H9 (cell line): ENCODE results near the gene GPATCH2. TPM values are rescaled to one million over a fixed set of nuclear protein-coding genes. Genes with fewer than 3 reads are reported as not detected.

ENCODE experiments used
- DNase-seq: peaks from one replicate; pipeline ENCODE4 v3.0.0-alpha.2; 2017
- H2AFZ ChIP-seq: one replicate; pipeline ENCODE4 v1.6.1; 2013; ENCODE audit warnings: mild to moderate bottlenecking, low read length, control low read depth, moderate library complexity
- H2AK5ac ChIP-seq: 2 replicates; pipeline ENCODE4 v1.6.1; 2013; ENCODE audit warnings: low read length, control low read depth, mixed read lengths; ENCODE audit not compliant: insufficient read length
- H2BK120ac ChIP-seq: one replicate; pipeline ENCODE4 v1.6.1; 2013; ENCODE audit warnings: low read depth, mild to moderate bottlenecking, low read length, control low read depth, inconsistent platforms; ENCODE audit not compliant: poor library complexity, severe bottlenecking
- H2BK12ac ChIP-seq: 2 replicates; pipeline ENCODE4 v1.6.1; 2013; ENCODE audit warnings: low read length, control low read depth, mixed read lengths, low read depth; ENCODE audit not compliant: insufficient read length
- H2BK15ac ChIP-seq: 2 replicates; pipeline ENCODE4 v1.6.1; 2013; ENCODE audit warnings: low read depth, low read length, control low read depth
- H2BK20ac ChIP-seq: one replicate; pipeline ENCODE4 v1.6.1; 2013; ENCODE audit warnings: low read depth, mild to moderate bottlenecking, low read length, control low read depth, inconsistent platforms; ENCODE audit not compliant: poor library complexity, severe bottlenecking
- H2BK5ac ChIP-seq: 2 replicates; pipeline ENCODE4 v1.6.1; 2013; ENCODE audit warnings: low read length, control low read depth, mixed read lengths; ENCODE audit not compliant: insufficient read length
- H3K14ac ChIP-seq: 2 replicates; pipeline ENCODE4 v1.6.1; 2013; ENCODE audit warnings: low read length, control low read depth; ENCODE audit not compliant: insufficient read depth
- H3K18ac ChIP-seq: 2 replicates; pipeline ENCODE4 v1.6.1; 2013; ENCODE audit warnings: low read depth, mild to moderate bottlenecking, mixed read lengths, low read length, control low read depth; ENCODE audit not compliant: insufficient read length
- H3K23ac ChIP-seq: 2 replicates; pipeline ENCODE4 v1.6.1; 2013; ENCODE audit warnings: low read length, control low read depth, mixed read lengths, low read depth; ENCODE audit not compliant: insufficient read length
- H3K23me2 ChIP-seq: 2 replicates; pipeline ENCODE4 v1.6.1; 2013; ENCODE audit warnings: low read depth, mild to moderate bottlenecking, mixed read lengths, low read length, control low read depth; ENCODE audit not compliant: insufficient read length, poor library complexity, severe bottlenecking
- H3K27ac ChIP-seq: 2 replicates; pipeline ENCODE4 v1.5.1; 2013; ENCODE audit warnings: low read length, control low read depth, mixed read lengths, low read depth; ENCODE audit not compliant: insufficient read length
- H3K27me3 ChIP-seq: 2 replicates; pipeline ENCODE4 v1.6.1; 2013; ENCODE audit warnings: low read length, control low read depth, inconsistent platforms; ENCODE audit not compliant: insufficient read depth
- H3K4ac ChIP-seq: 2 replicates; pipeline ENCODE4 v1.6.1; 2013; ENCODE audit warnings: low read depth, mild to moderate bottlenecking, control low read depth, inconsistent platforms, low read length, moderate library complexity
- H3K4me1 ChIP-seq: 2 replicates; pipeline ENCODE4 v1.6.1; 2013; ENCODE audit warnings: low read length, control low read depth, inconsistent platforms; ENCODE audit not compliant: insufficient read depth
- H3K4me2 ChIP-seq: 2 replicates; pipeline ENCODE4 v1.6.1; 2013; ENCODE audit warnings: low read length, control low read depth, mixed read lengths; ENCODE audit not compliant: insufficient read length, insufficient read depth
- H3K56ac ChIP-seq: 2 replicates; pipeline ENCODE4 v1.6.1; 2013; ENCODE audit warnings: low read depth, mild to moderate bottlenecking, mixed read lengths, low read length, control low read depth; ENCODE audit not compliant: insufficient read length
- H3K79me1 ChIP-seq: 2 replicates; pipeline ENCODE4 v1.6.1; 2013; ENCODE audit warnings: low read depth, mild to moderate bottlenecking, moderate library complexity, low read length, control low read depth, inconsistent platforms; ENCODE audit not compliant: insufficient read depth, poor library complexity, severe bottlenecking
- H3K79me2 ChIP-seq: 2 replicates; pipeline ENCODE4 v1.6.1; 2013; ENCODE audit warnings: low read length, control low read depth, inconsistent platforms; ENCODE audit not compliant: insufficient read depth
- H3K9ac ChIP-seq: 2 replicates; pipeline ENCODE4 v1.6.1; 2013; ENCODE audit warnings: low read length, control low read depth, mixed read lengths; ENCODE audit not compliant: insufficient read length; ENCODE audit errors: extremely low read depth
- H3K9me3 ChIP-seq: one replicate; pipeline ENCODE4 v1.6.1; 2013; ENCODE audit warnings: low read depth, low read length, inconsistent platforms; ENCODE audit not compliant: control insufficient read depth
- H3T11ph ChIP-seq: one replicate; pipeline ENCODE4 v1.6.1; 2013; ENCODE audit warnings: mild to moderate bottlenecking, low read length, control low read depth, inconsistent platforms
- H4K20me1 ChIP-seq: one replicate; pipeline ENCODE4 v1.6.1; 2013; ENCODE audit not compliant: control insufficient read depth, insufficient read length, insufficient read depth
- H4K5ac ChIP-seq: 2 replicates; pipeline ENCODE4 v1.6.1; 2013; ENCODE audit warnings: low read depth, mild to moderate bottlenecking, mixed read lengths, low read length, control low read depth; ENCODE audit not compliant: insufficient read length
- H4K8ac ChIP-seq: replicated peaks from 2 replicates; pipeline ENCODE4 v1.6.1; 2013; ENCODE audit warnings: low read length, control low read depth, mixed read lengths, low read depth; ENCODE audit not compliant: insufficient read length
- H4K91ac ChIP-seq: 2 replicates; pipeline ENCODE4 v1.6.1; 2013; ENCODE audit warnings: low read depth, mild to moderate bottlenecking, moderate library complexity, mixed read lengths, low read length, control low read depth; ENCODE audit not compliant: insufficient read length
- H3K27ac Mint-ChIP-seq, 3 experiments: 2 replicates in 2 of 3; 3 replicates in 1 of 3; pipeline ENCODE4 v1.8.0; 2020 to 2021; ENCODE audit warnings: mixed read lengths in 3 of 3, mild to moderate bottlenecking in 1 of 3, moderate library complexity in 1 of 3
- H3K27me3 Mint-ChIP-seq: 2 replicates; pipeline ENCODE4 v1.8.0; 2021; ENCODE audit warnings: low read depth, mild to moderate bottlenecking, moderate library complexity, mixed read lengths
- H3K36me3 Mint-ChIP-seq, 3 experiments: 2 replicates in 2 of 3; 3 replicates in 1 of 3; pipeline ENCODE4 v1.8.0; 2020 to 2021; ENCODE audit warnings: low read depth in 3 of 3, mixed read lengths in 3 of 3; ENCODE audit not compliant: insufficient read depth in 1 of 3
- H3K4me1 Mint-ChIP-seq, 2 experiments: 2 replicates each; pipeline ENCODE4 v1.8.0; 2020; ENCODE audit warnings: mixed read lengths in 2 of 2
- H3K4me3 Mint-ChIP-seq, 2 experiments: 2 replicates in 1 of 2; 3 replicates in 1 of 2; pipeline ENCODE4 v1.8.0; 2020 to 2021; ENCODE audit warnings: mild to moderate bottlenecking in 2 of 2, mixed read lengths in 2 of 2, moderate library complexity in 1 of 2
- H3K9me3 Mint-ChIP-seq, 2 experiments: 2 replicates in 1 of 2; 3 replicates in 1 of 2; pipeline ENCODE4 v1.8.0; 2020; ENCODE audit warnings: mild to moderate bottlenecking in 2 of 2, mixed read lengths in 2 of 2, moderate library complexity in 1 of 2
- WGBS: extraction: QIAGEN DNeasy Blood & Tissue Kit; methylation state at CpG from one replicate; pipeline ENCODE4 v1.1.7; 2013; ENCODE audit warnings: missing lambda C conversion rate, low lambda C conversion rate, mixed read lengths; ENCODE audit not compliant: insufficient read length; ENCODE audit errors: extremely low coverage; 5-methylcytosine and 5-hydroxymethylcytosine counted together
- total RNA-seq: library from RNA; stranded (reverse); gene quantifications from 2 replicates; pipeline ENCODE4 v1.2.1, GENCODE V29; 2021
- TF ChIP-seq, protein P1 (sequence below): fragments of 200-600 bp; sonication (generic); conservative IDR thresholded peaks from 3 replicates; pipeline ENCODE4 v1.8.0; 2021; ENCODE audit warnings: antibody characterized with exemption, mild to moderate bottlenecking

Gene GPATCH2
- total RNA-seq, 1 experiment from 2014 or later, result 14.3 TPM

- no peak overlapping the region for H3K23ac ChIP-seq
- H3K79me1 ChIP-seq, result no peaks in the 10 kb centered on the region
- H4K5ac ChIP-seq, result no peak overlapping the region
- no peaks in the 10 kb centered on the region for H3K36me3 Mint-ChIP-seq
- TF ChIP-seq, protein P1, sequence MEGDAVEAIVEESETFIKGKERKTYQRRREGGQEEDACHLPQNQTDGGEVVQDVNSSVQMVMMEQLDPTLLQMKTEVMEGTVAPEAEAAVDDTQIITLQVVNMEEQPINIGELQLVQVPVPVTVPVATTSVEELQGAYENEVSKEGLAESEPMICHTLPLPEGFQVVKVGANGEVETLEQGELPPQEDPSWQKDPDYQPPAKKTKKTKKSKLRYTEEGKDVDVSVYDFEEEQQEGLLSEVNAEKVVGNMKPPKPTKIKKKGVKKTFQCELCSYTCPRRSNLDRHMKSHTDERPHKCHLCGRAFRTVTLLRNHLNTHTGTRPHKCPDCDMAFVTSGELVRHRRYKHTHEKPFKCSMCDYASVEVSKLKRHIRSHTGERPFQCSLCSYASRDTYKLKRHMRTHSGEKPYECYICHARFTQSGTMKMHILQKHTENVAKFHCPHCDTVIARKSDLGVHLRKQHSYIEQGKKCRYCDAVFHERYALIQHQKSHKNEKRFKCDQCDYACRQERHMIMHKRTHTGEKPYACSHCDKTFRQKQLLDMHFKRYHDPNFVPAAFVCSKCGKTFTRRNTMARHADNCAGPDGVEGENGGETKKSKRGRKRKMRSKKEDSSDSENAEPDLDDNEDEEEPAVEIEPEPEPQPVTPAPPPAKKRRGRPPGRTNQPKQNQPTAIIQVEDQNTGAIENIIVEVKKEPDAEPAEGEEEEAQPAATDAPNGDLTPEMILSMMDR, result no peak
- H3K9me3 Mint-ChIP-seq, result no peaks in the 10 kb centered on the region
- no peak overlapping the region for H3K14ac ChIP-seq
- no peaks in the 10 kb centered on the region for H3K9me3 ChIP-seq
- no peaks in the 10 kb centered on the region for H3K27me3 Mint-ChIP-seq
- no peak overlapping the region for H2BK15ac ChIP-seq
- no peak overlapping the region for H2BK12ac ChIP-seq
- no peaks in the 10 kb centered on the region for H3K79me2 ChIP-seq
- H4K20me1 ChIP-seq, result no peaks in the 10 kb centered on the region
- no peak overlapping the region for H3K9ac ChIP-seq
- H3K4me3 Mint-ChIP-seq, result no peak overlapping the region
- no peaks in the 10 kb centered on the region for H3K27me3 ChIP-seq
- no peak overlapping the region for H3K18ac ChIP-seq
- H4K8ac ChIP-seq, result no peak overlapping the region
- H3K27ac ChIP-seq, result no peak overlapping the region
- no peak overlapping the region for H2BK5ac ChIP-seq
- no peak overlapping the region for H3K27ac Mint-ChIP-seq
- no peak overlapping the region for H3K4me2 ChIP-seq
- DNase-seq, result no peak
- no peak overlapping the region for H2BK20ac ChIP-seq
- H2AFZ ChIP-seq, result no peak overlapping the region
- 0 out of 2 replicates have a peak, but pooled peaks cover 3% of the 10 kb centered on the region for H3K4me1 ChIP-seq
- no peaks in the 10 kb centered on the region for H3K23me2 ChIP-seq
- no peak overlapping the region for H3T11ph ChIP-seq
- no peak overlapping the region for H3K56ac ChIP-seq
- whole genome bisulfite sequencing, result no CpG with 5 or more reads among the region's 1 CpG
- no peak overlapping the region for H3K4ac ChIP-seq
- H2BK120ac ChIP-seq, result no peak overlapping the region
- no peak overlapping the region for H4K91ac ChIP-seq
- no peak overlapping the region for H2AK5ac ChIP-seq
- peaks cover 9 to 10% of the 10 kb centered on the region in 2 experiments for H3K4me1 Mint-ChIP-seq
Observed at GRCh38 chr1:217554849-217555248, 76.0 kb downstream of the GPATCH2 start.
